Karpas-422 (cell line): ENCODE data around the gene PRKCQ. TPM values are rescaled to one million over a fixed set of nuclear protein-coding genes. Genes with fewer than 3 reads are reported as not detected.

ENCODE experiments used
- DNase-seq: peaks from one replicate; pipeline ENCODE4 v3.0.0-alpha.2; 2015
- H2AFZ ChIP-seq: fragments of 200-600 bp; sonication (generic); 2 replicates; pipeline ENCODE4 v1.6.1; 2014; ENCODE audit warnings: antibody characterized with exemption, low read length, mixed read lengths
- H3K27ac ChIP-seq: fragments of 200-600 bp; sonication (generic); 2 replicates; pipeline ENCODE4 v1.5.1; 2014; ENCODE audit warnings: mild to moderate bottlenecking, low read length, moderate library complexity
- H3K27me3 ChIP-seq: fragments of 200-600 bp; sonication (generic); 2 replicates; pipeline ENCODE4 v1.6.1; 2014; ENCODE audit warnings: low read length, mixed read lengths
- H3K36me3 ChIP-seq: fragments of 200-600 bp; sonication (generic); 2 replicates; pipeline ENCODE4 v1.6.1; 2014; ENCODE audit warnings: low read length, mixed read lengths; ENCODE audit not compliant: insufficient read depth
- H3K4me1 ChIP-seq: fragments of 200-600 bp; sonication (generic); 2 replicates; pipeline ENCODE4 v1.6.1; 2014; ENCODE audit warnings: mild to moderate bottlenecking, low read length, mixed read lengths
- H3K4me2 ChIP-seq: fragments of 200-600 bp; sonication (generic); 2 replicates; pipeline ENCODE4 v1.6.1; 2014; ENCODE audit warnings: low read length, low read depth, mild to moderate bottlenecking; ENCODE audit not compliant: poor library complexity, severe bottlenecking
- H3K4me3 ChIP-seq: fragments of 200-600 bp; sonication (generic); 2 replicates; pipeline ENCODE4 v1.5.1; 2014; ENCODE audit warnings: mild to moderate bottlenecking, antibody characterized with exemption, low read length, mixed read lengths
- H3K79me2 ChIP-seq: fragments of 200-600 bp; sonication (generic); 2 replicates; pipeline ENCODE4 v1.6.1; 2014; ENCODE audit warnings: mild to moderate bottlenecking, low read length, mixed read lengths
- H3K9ac ChIP-seq: fragments of 200-600 bp; sonication (generic); 2 replicates; pipeline ENCODE4 v1.6.0; 2014; ENCODE audit warnings: low read length
- H3K9me2 ChIP-seq: fragments of 200-600 bp; sonication (generic), shearing (Covaris generic); replicated peaks from 2 replicates; pipeline ENCODE4 v1.6.0; 2014; ENCODE audit warnings: mild to moderate bottlenecking, low read length, moderate library complexity; ENCODE audit not compliant: insufficient read depth
- H3K9me3 ChIP-seq: fragments of 300-700, 200-600 bp; sonication (generic); 2 replicates; pipeline ENCODE4 v1.6.1; 2014; ENCODE audit warnings: low read length, mixed read lengths
- H4K20me1 ChIP-seq: fragments of 200-600 bp; sonication (generic); 2 replicates; pipeline ENCODE4 v1.6.1; 2014; ENCODE audit warnings: mild to moderate bottlenecking, antibody characterized with exemption, low read length, low read depth; ENCODE audit not compliant: insufficient read depth
- total RNA-seq: library from RNA; depleted of rRNA; stranded (reverse); fragments of >200 nt; shearing (Covaris generic); gene quantifications from 2 replicates; pipeline ENCODE4 v1.2.3, GENCODE V29; 2014; ENCODE audit warnings: low replicate concordance

Gene PRKCQ
- total RNA-seq, 1 experiment from 2014 or later = not detected

DNA sequence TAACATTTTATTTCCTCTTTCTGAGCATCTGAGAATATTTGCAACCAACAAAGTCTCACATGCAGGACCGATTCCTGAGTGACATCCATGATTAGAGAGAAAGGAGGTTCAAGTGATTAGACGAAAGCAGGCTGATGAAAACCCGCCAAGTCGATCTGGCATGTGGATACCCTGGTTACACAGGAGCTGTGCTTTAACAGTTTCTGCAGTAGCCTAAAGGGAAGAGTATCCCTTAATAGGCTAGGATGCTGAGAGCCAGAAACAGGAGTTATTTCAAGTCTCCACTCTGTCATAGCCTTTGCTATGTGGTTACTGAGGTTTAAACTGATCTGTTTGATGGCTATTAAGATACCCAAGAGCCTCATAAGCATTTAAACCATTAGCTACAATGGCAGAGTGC, 82.5 kb downstream of the PRKCQ start:
- H3K4me2 ChIP-seq = no peak overlapping the region
- H3K9ac ChIP-seq = no peak overlapping the region
- H3K79me2 ChIP-seq = no peaks in the 10 kb centered on the region
- no peaks in the 10 kb centered on the region for H3K9me2 ChIP-seq
- H2AFZ ChIP-seq = no peak overlapping the region
- no peaks in the 10 kb centered on the region for H3K36me3 ChIP-seq
- no peaks in the 10 kb centered on the region for H3K27me3 ChIP-seq
- H3K9me3 ChIP-seq = no peaks in the 10 kb centered on the region
- H3K4me3 ChIP-seq = no peak overlapping the region
- no peak overlapping the region for H3K27ac ChIP-seq
- H3K4me1 ChIP-seq = no peaks in the 10 kb centered on the region
- DNase-seq = no peak
- H4K20me1 ChIP-seq = no peaks in the 10 kb centered on the region

- Histone ChIP-seq H3K9ac (no peak overlapping the region), H3K27me3 (no peaks in the 10 kb centered on the region), H3K4me1 (no peaks in the 10 kb centered on the region), H3K27ac (no peak overlapping the region), H3K4me3 (no peak overlapping the region), H3K4me2 (no peak overlapping the region), H3K36me3 (no peaks in the 10 kb centered on the region), H4K20me1 (no peaks in the 10 kb centered on the region), H2AFZ (no peak overlapping the region), H3K9me3 (no peaks in the 10 kb centered on the region), H3K79me2 (no peaks in the 10 kb centered on the region), H3K9me2 (no peaks in the 10 kb centered on the region)
- DNase-seq = no peak
Measured at GRCh38 chr10:6494936-6495592, 85.0 kb downstream of the PRKCQ start.

GRCh38 chr10:6494442-6494819, 85.6 kb downstream of the PRKCQ start:
- H3K4me2 ChIP-seq = no peak overlapping the region
- no peak for DNase-seq
- H3K4me3 ChIP-seq = no peak overlapping the region
- no peaks in the 10 kb centered on the region for H3K36me3 ChIP-seq
- no peaks in the 10 kb centered on the region for H3K9me3 ChIP-seq
- no peaks in the 10 kb centered on the region for H4K20me1 ChIP-seq
- H2AFZ ChIP-seq = no peak overlapping the region
- no peaks in the 10 kb centered on the region for H3K9me2 ChIP-seq
- H3K27me3 ChIP-seq = no peaks in the 10 kb centered on the region
- H3K4me1 ChIP-seq = no peaks in the 10 kb centered on the region
- H3K79me2 ChIP-seq = no peaks in the 10 kb centered on the region
- no peak overlapping the region for H3K9ac ChIP-seq
- no peak overlapping the region for H3K27ac ChIP-seq

- no peaks in the 10 kb centered on the region for H3K36me3 ChIP-seq
- H3K79me2 ChIP-seq = no peaks in the 10 kb centered on the region
- no peaks in the 10 kb centered on the region for H3K27me3 ChIP-seq
- no peak for DNase-seq
- no peak overlapping the region for H2AFZ ChIP-seq
- no peaks in the 10 kb centered on the region for H3K9me3 ChIP-seq
- H3K4me3 ChIP-seq = no peak overlapping the region
- H3K27ac ChIP-seq = no peak overlapping the region
- H3K9ac ChIP-seq = no peak overlapping the region
- no peaks in the 10 kb centered on the region for H4K20me1 ChIP-seq
- no peaks in the 10 kb centered on the region for H3K4me1 ChIP-seq
- no peaks in the 10 kb centered on the region for H3K9me2 ChIP-seq
- H3K4me2 ChIP-seq = no peak overlapping the region
Measured at GRCh38 chr10:6493521-6494441, 86.3 kb downstream of the PRKCQ start.

GRCh38 chr10:6492896-6493295, 87.2 kb downstream of the PRKCQ start:
- Histone ChIP-seq H3K9me3 (no peaks in the 10 kb centered on the region), H3K9me2 (no peaks in the 10 kb centered on the region), H4K20me1 (no peaks in the 10 kb centered on the region), H3K4me3 (no peak overlapping the region), H3K4me1 (no peaks in the 10 kb centered on the region), H3K27me3 (no peaks in the 10 kb centered on the region), H2AFZ (no peak overlapping the region), H3K36me3 (no peaks in the 10 kb centered on the region), H3K79me2 (no peaks in the 10 kb centered on the region), H3K27ac (no peak overlapping the region), H3K4me2 (no peak overlapping the region), H3K9ac (no peak overlapping the region)
- DNase-seq = no peak

DNA sequence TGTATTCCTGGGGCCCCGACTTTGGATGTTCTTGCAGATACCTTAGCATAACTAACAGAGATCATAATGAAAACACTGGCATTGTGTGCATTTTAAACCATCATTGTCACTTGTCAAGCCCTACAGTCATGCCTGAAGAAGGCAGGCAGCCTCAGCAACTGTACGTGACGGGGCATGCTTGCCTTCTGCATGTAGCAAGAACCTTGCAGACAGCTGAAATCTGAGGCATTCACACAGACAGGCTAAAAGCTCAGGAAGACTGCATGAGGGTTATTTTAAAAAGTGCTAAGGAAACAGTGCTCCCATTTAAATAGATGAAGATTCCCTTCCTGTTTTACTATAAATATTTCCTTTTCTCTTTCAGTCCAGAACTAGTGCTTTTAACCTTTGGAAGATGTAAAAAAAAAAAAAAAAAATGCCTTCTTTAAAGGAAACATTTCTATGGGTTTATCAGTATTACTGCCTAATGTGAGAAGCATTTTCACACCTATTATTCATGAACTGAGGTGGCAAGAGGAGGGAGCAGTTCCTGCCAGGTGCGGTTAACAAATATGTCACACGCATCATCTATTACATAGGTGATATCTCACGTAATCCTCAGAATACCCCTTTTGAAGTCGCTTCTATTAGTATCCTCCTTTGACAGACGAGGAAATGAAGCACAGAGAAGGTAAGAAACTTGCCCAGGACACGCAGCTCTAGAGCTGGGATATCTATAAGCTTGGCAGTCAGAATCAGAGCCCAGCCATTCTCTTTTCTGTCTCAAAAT, 88.1 kb downstream of the PRKCQ start:
- Histone ChIP-seq H3K4me3 (no peak overlapping the region), H2AFZ (no peak overlapping the region), H3K9me2 (no peaks in the 10 kb centered on the region), H3K27ac (no peak overlapping the region), H4K20me1 (no peaks in the 10 kb centered on the region), H3K36me3 (no peaks in the 10 kb centered on the region), H3K27me3 (no peaks in the 10 kb centered on the region), H3K79me2 (no peaks in the 10 kb centered on the region), H3K9me3 (no peaks in the 10 kb centered on the region), H3K9ac (no peak overlapping the region), H3K4me2 (no peak overlapping the region), H3K4me1 (no peaks in the 10 kb centered on the region)
- no peak for DNase-seq

DNA sequence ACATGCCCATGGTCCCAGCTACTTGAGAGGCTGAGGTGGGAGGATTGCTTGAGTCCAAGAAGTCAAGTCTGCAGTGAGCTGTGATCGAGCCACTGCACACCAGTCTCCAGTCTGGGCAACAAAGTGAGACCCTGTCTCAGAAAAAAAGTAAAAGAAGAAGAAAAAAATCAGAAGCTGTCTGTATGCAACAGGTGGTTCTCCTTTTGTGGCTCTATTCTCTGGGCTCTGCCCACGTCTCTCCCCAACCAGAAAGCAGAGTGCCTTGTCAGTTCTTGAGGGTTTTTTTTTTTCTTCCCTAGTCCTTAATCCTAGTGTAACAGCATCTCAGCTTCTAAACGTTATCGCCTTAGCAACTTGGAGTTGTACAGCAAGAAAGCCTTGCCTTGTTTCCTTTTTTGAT, 89.5 kb downstream of the PRKCQ start:
- Histone ChIP-seq H3K79me2 (no peaks in the 10 kb centered on the region), H3K4me2 (no peak overlapping the region), H3K9me2 (no peaks in the 10 kb centered on the region), H3K4me3 (no peak overlapping the region), H3K27me3 (no peaks in the 10 kb centered on the region), H4K20me1 (no peaks in the 10 kb centered on the region), H3K9me3 (no peaks in the 10 kb centered on the region), H3K36me3 (no peaks in the 10 kb centered on the region), H3K9ac (no peak overlapping the region), H2AFZ (no peak overlapping the region), H3K27ac (no peak overlapping the region), H3K4me1 (peaks cover 8% of the 10 kb centered on the region)
- DNase-seq = no peak

- Histone ChIP-seq H3K4me1 (peaks cover 8% of the 10 kb centered on the region), H4K20me1 (no peaks in the 10 kb centered on the region), H3K79me2 (no peaks in the 10 kb centered on the region), H3K4me2 (no peak overlapping the region), H3K4me3 (no peak overlapping the region), H3K27me3 (no peaks in the 10 kb centered on the region), H3K36me3 (no peaks in the 10 kb centered on the region), H3K9ac (no peak overlapping the region), H3K27ac (no peak overlapping the region), H3K9me2 (no peaks in the 10 kb centered on the region), H3K9me3 (no peaks in the 10 kb centered on the region), H2AFZ (no peak overlapping the region)
- DNase-seq = no peak
Measured at GRCh38 chr10:6487920-6488319, 92.2 kb downstream of the PRKCQ start.
